DMS 273 (cell line): ENCODE data around the gene NPPB.
A peak's percentile ranks its signal among the peaks of the same experiment; 100 is the strongest.

ENCODE experiments used
- DNase-seq: peaks from one replicate; lab custom pipeline; 2025; ENCODE audit not compliant: unreplicated experiment; lab: John Stamatoyannopoulos, UW

Gene NPPB

DNA sequence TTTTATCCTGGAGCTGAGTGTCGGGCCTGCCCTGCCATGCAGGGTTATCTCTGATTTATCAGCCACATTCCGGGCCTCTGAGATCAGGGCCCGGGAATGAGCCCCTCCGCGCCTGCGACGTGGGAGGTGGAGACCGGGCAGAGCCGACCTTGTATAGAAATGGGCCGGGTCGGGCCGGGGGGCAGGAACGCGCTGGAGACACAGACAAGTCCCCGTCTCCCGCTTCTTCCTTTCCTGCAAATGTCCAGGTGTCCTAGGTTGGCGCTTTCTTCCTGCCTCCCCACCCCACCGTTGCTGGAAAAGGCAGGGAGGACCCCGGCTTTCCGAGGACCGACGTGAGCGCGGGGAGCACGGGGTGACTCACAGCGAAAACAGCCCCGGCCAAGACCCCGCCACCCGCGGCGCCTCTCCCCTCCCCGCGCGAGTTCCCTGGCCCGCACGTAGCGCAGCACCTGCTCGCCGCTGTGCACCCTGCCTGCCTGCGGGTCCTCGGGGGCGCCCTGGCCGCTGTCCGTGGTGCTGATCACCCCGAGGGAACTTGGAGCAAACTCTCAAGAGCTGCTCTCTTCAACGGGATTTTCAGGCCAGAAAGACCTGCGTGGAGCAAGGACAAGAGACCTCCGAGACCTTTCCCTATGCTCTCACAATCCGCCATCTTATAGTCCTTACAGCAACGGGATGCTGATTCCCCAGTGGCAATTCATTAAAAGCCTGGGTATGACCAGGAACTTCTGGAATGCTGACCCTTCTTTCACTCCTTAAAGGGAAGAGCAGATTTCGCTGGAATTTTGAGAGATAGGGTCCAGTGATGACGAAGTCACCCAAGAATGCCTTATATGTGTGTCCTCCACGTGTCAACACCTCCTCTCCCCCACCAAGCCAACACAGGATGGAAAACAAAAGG is 475 bp upstream of the NPPB start:
- peak; percentile 54 for DNase-seq

DNA sequence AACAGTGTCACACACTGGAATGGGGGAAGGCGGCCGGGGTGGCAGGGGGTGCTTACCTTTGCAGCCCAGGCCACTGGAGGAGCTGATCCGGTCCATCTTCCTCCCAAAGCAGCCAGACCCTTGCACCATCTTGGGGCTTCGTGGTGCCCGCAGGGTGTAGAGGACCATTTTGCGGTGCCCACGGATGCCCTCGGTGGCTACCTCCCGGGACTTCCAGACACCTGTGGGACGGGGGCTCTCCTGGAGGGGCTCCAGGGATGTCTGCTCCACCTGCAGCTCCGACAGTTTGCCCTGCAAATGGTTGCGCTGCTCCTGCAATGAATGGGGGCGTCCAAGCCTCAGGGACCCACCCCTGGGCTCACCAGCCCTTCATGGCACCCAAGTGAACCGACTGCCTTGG is 587 bp downstream of the NPPB start:
- DNase-seq = no peak

DNA sequence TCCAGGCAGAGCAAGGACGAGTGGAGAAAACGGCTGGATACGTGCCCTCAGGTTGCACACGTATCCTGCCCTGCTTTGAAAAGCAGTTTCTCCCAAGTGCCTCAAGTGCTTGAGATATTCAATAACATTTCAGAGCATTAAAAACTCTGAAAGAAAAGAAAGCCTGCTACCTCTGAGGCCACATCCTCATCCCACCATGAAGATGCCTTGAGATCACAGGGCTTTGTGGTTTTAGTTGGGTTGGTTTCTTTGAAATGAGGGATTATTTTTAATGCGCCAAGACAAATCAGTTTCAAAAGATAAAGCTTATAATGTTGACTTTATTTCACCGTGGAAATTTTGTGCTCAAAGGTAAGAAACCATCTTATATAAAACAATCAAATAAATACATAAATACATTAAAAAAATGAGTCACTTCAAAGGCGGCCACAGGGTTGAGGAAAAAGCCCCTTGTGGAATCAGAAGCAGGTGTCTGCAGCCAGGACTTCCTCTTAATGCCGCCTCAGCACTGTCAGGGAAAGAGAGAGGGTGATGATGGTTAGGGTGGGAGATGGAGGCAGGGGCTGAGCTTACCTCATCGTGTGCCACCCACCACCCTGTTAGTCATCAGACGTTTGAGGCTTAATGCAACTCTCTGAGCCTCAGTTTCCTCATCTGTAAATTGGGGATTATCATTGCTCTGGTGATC is 1.4 kb downstream of the NPPB start:
- DNase-seq = no peak

- DNase-seq = no peak
These were observed 2.0 kb downstream of the NPPB start for GRCh38 chr1:11856698-11857097.

DNA sequence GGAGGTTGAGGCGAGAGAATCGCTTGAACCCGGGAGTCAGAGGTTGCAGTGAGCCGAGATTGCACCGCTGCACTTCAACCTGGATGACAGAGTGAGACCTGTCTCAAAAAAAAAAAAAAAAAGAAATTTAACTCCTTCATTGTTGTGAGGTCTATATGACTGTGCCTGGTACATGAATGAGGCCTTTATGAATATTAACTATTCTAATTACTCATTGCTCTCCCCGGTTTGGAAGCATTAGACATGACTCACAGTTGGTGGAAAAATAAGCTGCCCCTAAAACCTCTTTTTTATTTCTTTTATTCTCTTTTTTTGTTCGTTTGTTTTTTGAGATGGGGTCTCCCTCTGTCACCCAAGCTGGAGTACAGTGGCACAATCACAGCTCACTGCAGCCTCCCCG is 3.3 kb downstream of the NPPB start:
- no peak for DNase-seq

DNA sequence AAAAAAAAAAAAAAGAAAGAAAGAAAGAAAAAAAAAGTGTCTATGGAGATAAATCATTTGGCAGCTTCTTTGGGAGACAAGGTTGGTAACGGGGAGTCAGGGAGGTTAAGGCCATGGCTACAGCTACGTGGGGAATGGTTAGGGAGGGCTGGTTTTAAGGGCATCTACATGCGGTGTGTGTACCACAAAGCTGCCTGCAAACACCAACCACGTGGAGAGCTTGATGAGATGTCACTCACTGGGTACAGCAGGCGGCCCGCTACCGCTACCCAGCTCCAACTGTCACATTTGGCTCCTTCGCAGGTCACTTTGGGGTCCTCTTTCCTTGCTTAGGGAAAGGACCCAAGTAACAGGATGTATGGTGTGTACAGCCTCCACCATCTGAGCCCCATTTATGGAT is 4.2 kb downstream of the NPPB start:
- DNase-seq = no peak

- no peak for DNase-seq
These were observed 7.6 kb downstream of the NPPB start for GRCh38 chr1:11851180-11851579.

DNA sequence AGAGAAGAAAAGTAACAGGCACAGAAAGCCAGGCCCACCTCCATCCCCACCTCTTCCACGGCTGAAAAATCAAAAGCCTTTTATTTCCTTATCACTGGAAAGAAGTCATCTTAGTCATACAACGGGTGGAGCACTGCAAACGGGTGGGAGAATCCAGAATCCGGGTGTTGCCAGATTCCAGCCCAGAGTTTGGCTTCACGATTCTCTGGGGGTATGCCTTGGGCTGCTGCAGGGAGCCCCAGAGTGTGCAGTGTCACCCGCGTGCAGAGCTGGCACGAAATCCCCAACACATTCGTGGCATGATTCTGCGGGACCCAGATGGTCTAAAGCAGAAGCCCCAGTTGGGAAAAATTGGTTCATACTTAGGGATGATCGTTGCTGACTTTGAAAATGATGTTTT is 8.6 kb downstream of the NPPB start:
- DNase-seq = no peak

DNA sequence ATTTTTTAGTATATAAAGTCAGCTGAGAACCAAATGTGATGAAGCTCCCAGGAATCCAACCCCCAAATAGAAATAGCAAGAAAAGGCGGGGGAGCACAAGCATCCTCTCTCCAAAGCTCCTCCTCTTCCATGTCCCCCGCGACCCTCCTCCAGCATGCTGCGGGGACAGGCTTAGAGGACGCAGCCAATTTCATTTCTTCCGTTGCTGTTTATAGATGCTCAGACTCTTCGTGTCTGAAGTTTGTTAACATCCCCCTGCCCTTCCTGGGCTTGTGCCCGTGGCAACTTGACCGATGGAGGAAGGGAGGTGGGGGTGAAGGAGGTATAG is 10.4 kb downstream of the NPPB start:
- no peak for DNase-seq

- DNase-seq = peak; percentile 98
These were observed 10.9 kb downstream of the NPPB start, which contains the start of gene NPPA for GRCh38 chr1:11847667-11848372. TSS of gene NPPA (minus strand) at chr1:11847783. CDS start at chr1:11847684, 99 bp downstream.

DNA sequence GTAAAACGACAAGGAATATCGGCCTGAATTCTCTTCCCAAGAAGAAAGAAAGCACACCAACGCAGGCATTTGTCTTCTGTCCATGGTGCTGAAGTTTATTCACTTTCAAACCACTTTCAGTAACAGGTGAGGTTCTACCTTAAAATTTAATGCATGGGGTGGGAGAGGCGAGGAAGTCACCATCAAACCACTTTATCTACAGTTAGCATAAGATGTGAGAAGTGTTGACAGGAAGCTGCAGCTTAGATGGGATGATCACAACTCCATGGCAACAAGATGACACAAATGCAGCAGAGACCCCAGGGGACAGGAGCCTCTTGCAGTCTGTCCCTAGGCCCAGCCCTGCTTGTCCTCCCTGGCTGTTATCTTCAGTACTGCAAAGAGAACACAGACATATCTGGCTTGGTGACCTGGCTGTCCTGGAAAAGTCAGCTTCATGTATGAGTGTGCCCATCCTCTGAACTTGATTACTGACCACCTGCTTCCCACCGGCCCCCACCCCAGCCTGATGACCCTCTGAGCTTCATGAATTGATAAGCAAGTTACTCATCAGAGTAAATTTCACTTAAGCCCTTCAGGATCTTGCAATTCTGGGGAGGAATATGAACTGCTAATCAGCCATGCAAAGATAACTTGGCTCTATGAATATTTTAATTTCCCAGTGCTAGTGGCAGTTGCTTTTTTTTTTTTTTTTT is 13.0 kb downstream of the NPPB start:
- peak; percentile 41 for DNase-seq

- DNase-seq = no peak
These were observed 16.3 kb downstream of the NPPB start for GRCh38 chr1:11842154-11843041.

- DNase-seq = peak; percentile 30
These were observed 17.2 kb downstream of the NPPB start for GRCh38 chr1:11841245-11842153.

DNA sequence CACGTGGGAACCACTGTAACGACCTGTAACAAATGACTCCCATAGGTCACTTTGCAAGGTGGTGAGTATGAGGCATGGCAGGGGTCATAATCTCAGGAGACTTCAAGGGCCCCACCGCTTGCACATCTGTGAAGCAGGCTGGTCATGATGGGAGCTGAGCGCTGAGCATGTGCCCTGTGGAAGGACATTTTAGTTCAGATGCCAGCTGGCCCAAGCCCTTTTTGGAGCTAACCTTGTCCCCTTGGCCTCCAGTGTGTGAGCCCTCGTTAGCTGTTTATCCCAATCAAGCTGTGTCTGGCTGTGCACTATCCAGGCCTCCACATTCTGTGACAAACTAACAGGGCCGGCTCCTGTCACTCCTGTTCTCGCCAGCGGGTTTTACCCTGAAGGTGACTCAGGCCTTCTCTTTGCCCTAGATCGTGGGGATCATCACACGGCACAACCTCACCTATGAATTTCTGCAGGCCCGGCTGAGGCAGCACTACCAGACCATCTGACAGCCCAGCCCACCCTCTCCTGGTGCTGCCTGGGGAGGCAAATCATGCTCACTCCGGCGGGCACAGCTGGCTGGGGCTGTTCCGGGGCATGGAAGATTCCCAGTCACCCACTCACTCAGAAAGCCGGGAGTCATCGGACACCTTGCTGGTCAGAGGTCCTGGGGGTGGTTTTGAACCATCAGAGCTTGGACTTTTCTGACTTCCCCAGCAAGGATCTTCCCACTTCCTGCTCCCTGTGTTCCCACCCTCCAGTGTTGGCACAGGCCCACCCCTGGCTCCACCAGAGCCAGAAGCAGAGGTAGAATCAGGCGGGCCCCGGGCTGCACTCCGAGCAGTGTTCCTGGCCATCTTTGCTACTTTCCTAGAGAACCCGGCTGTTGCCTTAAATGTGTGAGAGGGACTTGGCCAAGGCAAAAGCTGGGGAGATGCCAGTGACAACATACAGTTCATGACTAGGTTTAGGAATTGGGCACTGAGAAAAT is 18.7 kb downstream of the NPPB start:
- no peak for DNase-seq

DNA sequence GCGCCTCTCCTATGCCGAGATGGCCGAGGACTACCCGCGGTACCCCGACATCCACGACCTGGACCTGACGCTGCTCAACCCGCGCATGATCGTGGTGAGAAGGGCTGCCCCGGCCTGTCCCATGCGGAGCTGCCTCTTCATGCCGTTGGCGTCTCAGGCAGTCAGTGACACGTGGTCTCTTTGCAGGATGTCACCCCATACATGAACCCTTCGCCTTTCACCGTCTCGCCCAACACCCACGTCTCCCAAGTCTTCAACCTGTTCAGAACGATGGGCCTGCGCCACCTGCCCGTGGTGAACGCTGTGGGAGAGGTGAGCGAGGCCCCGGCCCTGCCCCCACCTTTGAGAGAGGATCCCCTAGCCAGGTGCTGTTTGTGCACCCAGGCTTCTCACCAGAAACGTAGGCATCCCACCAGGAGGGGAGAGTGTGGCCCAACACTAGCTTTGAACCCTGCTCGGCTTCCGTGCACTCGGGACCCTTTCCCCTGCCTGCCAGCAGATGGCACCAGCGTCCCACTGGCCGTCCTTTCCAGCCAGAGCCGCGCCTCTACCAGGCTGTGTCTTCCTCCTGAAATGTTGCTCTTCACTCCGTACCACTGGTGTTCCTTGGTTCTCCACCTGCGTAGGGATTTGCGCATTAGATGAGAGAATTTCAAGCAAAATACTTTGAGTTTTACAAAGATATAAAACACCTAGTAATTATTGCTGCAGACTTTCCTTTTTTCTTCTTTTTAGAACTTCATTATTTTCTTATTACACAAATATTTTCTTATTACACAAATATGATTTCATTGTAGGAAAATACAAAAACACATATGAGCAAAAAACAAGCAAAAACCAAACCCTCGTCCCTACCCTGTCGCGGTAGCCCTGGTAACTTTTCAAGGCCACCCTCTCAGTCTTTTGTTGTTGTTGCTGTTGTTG is 20.1 kb downstream of the NPPB start:
- peak; percentile 81 for DNase-seq

GRCh38 chr1:11837767-11838348 is 20.9 kb downstream of the NPPB start:
- DNase-seq = no peak
